IPS-20b (cell line): ENCODE measurements around the gene SEMA3C.

Experiments
- H3K27ac ChIP-seq: one replicate; pipeline ENCODE4 v1.5.1; 2013; ENCODE audit warnings: low read length
- H3K27me3 ChIP-seq: 2 replicates; pipeline ENCODE4 v1.6.1; 2013; ENCODE audit warnings: mild to moderate bottlenecking, low read length, inconsistent platforms; ENCODE audit not compliant: insufficient read depth
- H3K36me3 ChIP-seq: 2 replicates; pipeline ENCODE4 v1.6.1; 2013; ENCODE audit warnings: low read depth, mild to moderate bottlenecking, inconsistent platforms, low read length, moderate library complexity; ENCODE audit not compliant: insufficient read depth
- H3K4me1 ChIP-seq: 2 replicates; pipeline ENCODE4 v1.6.1; 2013; ENCODE audit warnings: mild to moderate bottlenecking, control low read depth, inconsistent platforms, low read length, moderate library complexity; ENCODE audit not compliant: insufficient read depth
- H3K4me3 ChIP-seq: 2 replicates; pipeline ENCODE4 v1.5.1; 2013; ENCODE audit warnings: mild to moderate bottlenecking, low read length, inconsistent platforms
- H3K9ac ChIP-seq: 2 replicates; pipeline ENCODE4 v1.6.1; 2013; ENCODE audit warnings: low read depth, mild to moderate bottlenecking, inconsistent platforms, low read length, moderate library complexity
- H3K9me3 ChIP-seq: 2 replicates; pipeline ENCODE4 v1.6.1; 2013; ENCODE audit warnings: mild to moderate bottlenecking, low read depth, low read length, inconsistent platforms; ENCODE audit not compliant: insufficient read depth

Gene SEMA3C

GRCh38 chr7:80827239-80827633 is 91.6 kb downstream of the SEMA3C start:
- Histone ChIP-seq H3K27ac (no peak overlapping the region), H3K4me1 (no peaks in the 10 kb centered on the region), H3K4me3 (no peak overlapping the region), H3K9ac (no peak overlapping the region), H3K36me3 (no peaks in the 10 kb centered on the region), H3K27me3 (no peaks in the 10 kb centered on the region), H3K9me3 (no peaks in the 10 kb centered on the region)

GRCh38 chr7:80826520-80827238 is 92.2 kb downstream of the SEMA3C start:
- Histone ChIP-seq H3K4me1 (no peaks in the 10 kb centered on the region), H3K27ac (no peak overlapping the region), H3K4me3 (no peak overlapping the region), H3K36me3 (no peaks in the 10 kb centered on the region), H3K9me3 (no peaks in the 10 kb centered on the region), H3K27me3 (no peaks in the 10 kb centered on the region), H3K9ac (no peak overlapping the region)

GRCh38 chr7:80825499-80825898 is 93.4 kb downstream of the SEMA3C start:
- no peaks in the 10 kb centered on the region for H3K4me1 ChIP-seq
- H3K9me3 ChIP-seq = no peaks in the 10 kb centered on the region
- H3K36me3 ChIP-seq = no peaks in the 10 kb centered on the region
- no peak overlapping the region for H3K4me3 ChIP-seq
- no peak overlapping the region for H3K9ac ChIP-seq
- no peak overlapping the region for H3K27ac ChIP-seq
- no peaks in the 10 kb centered on the region for H3K27me3 ChIP-seq

GRCh38 chr7:80824253-80824652 is 94.6 kb downstream of the SEMA3C start:
- Histone ChIP-seq H3K36me3 (no peaks in the 10 kb centered on the region), H3K27me3 (no peaks in the 10 kb centered on the region), H3K27ac (no peak overlapping the region), H3K4me1 (no peaks in the 10 kb centered on the region), H3K9me3 (no peaks in the 10 kb centered on the region), H3K9ac (no peak overlapping the region), H3K4me3 (no peak overlapping the region)

GRCh38 chr7:80823057-80823456 is 95.8 kb downstream of the SEMA3C start:
- Histone ChIP-seq H3K9ac (no peak overlapping the region), H3K27ac (no peak overlapping the region), H3K27me3 (no peaks in the 10 kb centered on the region), H3K4me1 (no peaks in the 10 kb centered on the region), H3K4me3 (no peak overlapping the region), H3K9me3 (no peaks in the 10 kb centered on the region), H3K36me3 (no peaks in the 10 kb centered on the region)

GRCh38 chr7:80821771-80822319 is 97.0 kb downstream of the SEMA3C start:
- no peaks in the 10 kb centered on the region for H3K9me3 ChIP-seq
- H3K4me3 ChIP-seq = no peak overlapping the region
- no peaks in the 10 kb centered on the region for H3K27me3 ChIP-seq
- no peaks in the 10 kb centered on the region for H3K36me3 ChIP-seq
- H3K4me1 ChIP-seq = no peaks in the 10 kb centered on the region
- H3K27ac ChIP-seq = no peak overlapping the region
- no peak overlapping the region for H3K9ac ChIP-seq

- H3K9ac ChIP-seq = no peak overlapping the region
- H3K9me3 ChIP-seq = no peaks in the 10 kb centered on the region
- no peaks in the 10 kb centered on the region for H3K27me3 ChIP-seq
- H3K27ac ChIP-seq = no peak overlapping the region
- no peaks in the 10 kb centered on the region for H3K4me1 ChIP-seq
- H3K4me3 ChIP-seq = no peak overlapping the region
- no peaks in the 10 kb centered on the region for H3K36me3 ChIP-seq
Observed at GRCh38 chr7:80819503-80819902, 99.3 kb downstream of the SEMA3C start.

GRCh38 chr7:80818181-80818580 is 100.7 kb downstream of the SEMA3C start:
- H3K27ac ChIP-seq = no peak overlapping the region
- H3K27me3 ChIP-seq = no peaks in the 10 kb centered on the region
- H3K9me3 ChIP-seq = no peaks in the 10 kb centered on the region
- H3K4me1 ChIP-seq = no peaks in the 10 kb centered on the region
- no peak overlapping the region for H3K4me3 ChIP-seq
- H3K9ac ChIP-seq = no peak overlapping the region
- no peaks in the 10 kb centered on the region for H3K36me3 ChIP-seq

- H3K27ac ChIP-seq = no peak overlapping the region
- no peaks in the 10 kb centered on the region for H3K9me3 ChIP-seq
- H3K36me3 ChIP-seq = no peaks in the 10 kb centered on the region
- H3K9ac ChIP-seq = no peak overlapping the region
- no peaks in the 10 kb centered on the region for H3K4me1 ChIP-seq
- H3K4me3 ChIP-seq = no peak overlapping the region
- no peaks in the 10 kb centered on the region for H3K27me3 ChIP-seq
Observed at GRCh38 chr7:80816806-80817205, 102.0 kb downstream of the SEMA3C start.

GRCh38 chr7:80815733-80816132 is 103.1 kb downstream of the SEMA3C start:
- H3K4me3 ChIP-seq = no peak overlapping the region
- H3K36me3 ChIP-seq = no peaks in the 10 kb centered on the region
- no peak overlapping the region for H3K27ac ChIP-seq
- H3K9me3 ChIP-seq = no peaks in the 10 kb centered on the region
- H3K27me3 ChIP-seq = no peaks in the 10 kb centered on the region
- H3K9ac ChIP-seq = no peak overlapping the region
- no peaks in the 10 kb centered on the region for H3K4me1 ChIP-seq

GRCh38 chr7:80809545-80809944 is 109.3 kb downstream of the SEMA3C start:
- Histone ChIP-seq H3K4me1 (no peaks in the 10 kb centered on the region), H3K9me3 (no peaks in the 10 kb centered on the region), H3K27me3 (no peaks in the 10 kb centered on the region), H3K27ac (no peak overlapping the region), H3K36me3 (no peaks in the 10 kb centered on the region), H3K9ac (no peak overlapping the region), H3K4me3 (no peak overlapping the region)

GRCh38 chr7:80807166-80807900 is 111.5 kb downstream of the SEMA3C start:
- no peak overlapping the region for H3K9ac ChIP-seq
- H3K9me3 ChIP-seq = no peaks in the 10 kb centered on the region
- H3K4me1 ChIP-seq = no peaks in the 10 kb centered on the region
- H3K27me3 ChIP-seq = no peaks in the 10 kb centered on the region
- no peaks in the 10 kb centered on the region for H3K36me3 ChIP-seq
- no peak overlapping the region for H3K27ac ChIP-seq
- H3K4me3 ChIP-seq = no peak overlapping the region
